RWPE1 (cell line): ENCODE measurements around the gene TRIM46.
"Not testable (repeated sequence)": the region's sequence is repeated elsewhere in the genome, so short reads cannot be mapped to it uniquely, and the experiment has no call there.

Experiments
- CTCF ChIA-PET: fragments of 350-600 bp; sonication (Branson Sonifier 250); formaldehyde crosslinking; extraction: SDS; loops from one replicate; lab custom pipeline; 2021; lab: Yijun Ruan, JAX
- POLR2A ChIA-PET: fragments of 400-600 bp; formaldehyde crosslinking; extraction: SDS; loops from one replicate; lab custom pipeline; 2020; ENCODE audit warnings: antibody characterized with exemption; ENCODE audit not compliant: low non-redundant PET; lab: Yijun Ruan, JAX
- DNase-seq: peaks from one replicate; pipeline ENCODE4 v3.0.0; 2012; ENCODE audit warnings: low spot score
- H3K27ac ChIP-seq: fragments of 450-650 bp; 2 replicates; pipeline ENCODE4 v1.5.1; 2017
- CTCF ChIP-seq: fragments of 450-650 bp; conservative IDR thresholded peaks from 2 replicates; pipeline ENCODE4 v1.5.1; 2017; ENCODE audit warnings: low read depth, mild to moderate bottlenecking

The TRIM46 gene

DNA sequence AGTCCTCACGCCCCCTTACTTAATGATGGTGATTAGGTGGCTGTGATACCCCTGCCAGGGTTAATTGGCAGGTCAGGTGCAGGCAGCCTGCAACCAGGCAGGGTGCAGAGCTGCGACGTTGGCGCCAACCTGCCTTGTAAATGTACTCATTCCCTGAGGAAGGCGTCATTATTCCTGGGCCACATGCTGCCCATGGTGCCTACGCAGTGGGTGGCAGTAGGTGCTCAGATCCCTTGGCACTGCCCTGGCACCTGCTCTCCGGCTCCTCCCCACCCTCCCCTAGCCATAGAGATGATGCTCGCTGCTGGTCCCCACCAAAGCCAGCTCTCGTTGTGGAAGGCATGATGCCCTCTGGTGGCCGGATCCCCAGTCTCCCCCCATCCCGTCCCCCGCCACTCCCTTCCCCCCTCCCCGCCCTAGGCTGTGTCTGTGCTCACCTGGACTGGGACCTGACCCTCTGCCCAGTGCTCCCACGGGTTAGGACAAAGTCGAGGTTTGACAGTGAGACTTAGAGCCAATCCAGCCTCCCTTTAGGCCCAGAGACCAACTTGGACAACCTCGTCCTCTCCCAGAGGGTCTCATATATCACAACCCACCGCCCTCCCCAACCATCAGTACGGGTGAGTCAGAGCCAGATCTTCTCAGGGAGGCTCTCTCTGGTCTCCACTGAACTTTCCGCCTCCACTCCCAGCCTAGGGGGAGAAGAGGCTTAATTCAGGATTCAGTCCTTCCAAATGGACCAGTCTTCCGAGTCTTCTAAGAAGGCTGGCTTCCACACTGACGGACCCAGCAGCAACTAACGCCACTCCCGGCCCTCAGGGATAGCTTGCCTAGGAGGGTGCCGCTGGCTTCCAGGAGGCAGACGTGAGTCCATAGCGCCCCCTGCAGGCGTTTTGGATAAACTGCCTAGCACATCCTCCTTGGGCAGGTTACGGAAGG lies 6.2 kb upstream of the TRIM46 start:
- peak; percentile 80 for TF ChIP-seq CTCF
- ChIA-PET CTCF (interaction anchor here (0.5 to 2.9 kb wide), 27 partner anchors 9 to 187 kb away, joined by 3 to 29 read pairs (median 5); no protein-coding TSS in a partner anchor), POLR2A (no interaction called here)
- peak overlapping the region; percentile 59 for H3K27ac ChIP-seq
- peak; percentile 72 for DNase-seq

- DNase-seq, POLR2A ChIA-PET: not testable (repeated sequence)
- H3K27ac ChIP-seq: peak overlapping the region; percentile 59
- peak; percentile 14; the same call in 1 of the 2 replicates for TF ChIP-seq CTCF
- CTCF ChIA-PET: interaction anchor here (0.6 to 2.9 kb wide), 24 partner anchors 9 to 700 kb away, joined by 3 to 29 read pairs (median 5); no protein-coding TSS in a partner anchor
Observed at GRCh38 chr1:155168105-155168445, 5.6 kb upstream of the TRIM46 start.

DNA sequence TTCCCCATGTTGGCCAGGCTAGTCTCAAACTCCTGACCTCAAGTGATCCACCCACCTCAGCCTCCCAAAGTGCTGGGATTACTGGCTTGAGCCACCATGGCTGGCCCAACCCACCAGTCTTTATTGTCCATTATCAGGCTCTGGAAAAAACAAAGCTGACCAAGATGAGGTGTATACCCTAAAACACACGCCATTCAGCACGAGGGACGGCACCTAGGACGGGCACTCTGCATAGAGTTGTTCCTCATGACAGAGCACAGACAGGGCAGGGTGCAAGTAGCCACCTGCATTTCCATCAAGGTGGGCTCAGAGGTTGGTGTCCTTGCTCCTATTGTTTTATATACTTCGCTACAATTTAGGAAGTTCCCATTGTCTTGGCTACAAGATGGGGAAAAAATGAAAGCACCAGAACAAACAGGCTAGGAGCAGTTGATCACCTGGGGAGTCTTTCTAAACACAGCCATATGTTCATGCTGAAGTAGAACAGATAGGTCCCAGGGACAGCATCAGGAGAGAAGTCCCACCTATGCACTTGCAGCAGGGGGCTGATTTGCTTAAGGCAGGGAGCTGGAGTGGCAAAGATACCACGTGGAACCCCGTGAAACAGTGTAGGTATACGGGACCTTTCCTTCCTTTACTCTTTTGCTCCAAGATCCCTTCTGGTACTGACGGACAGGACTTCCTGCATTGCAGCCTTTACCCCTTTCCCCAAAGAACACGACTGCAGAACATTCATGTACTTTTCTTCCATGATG lies 5.0 kb upstream of the TRIM46 start:
- POLR2A ChIA-PET: no interaction called here
- CTCF ChIA-PET: interaction anchor here (0.6 to 2.9 kb wide), 17 partner anchors 9 to 701 kb away, joined by 3 to 29 read pairs (median 6); no protein-coding TSS in a partner anchor
- no peak overlapping the region for H3K27ac ChIP-seq
- TF ChIP-seq CTCF: no peak
- DNase-seq: no peak

GRCh38 chr1:155169541-155169940 lies 4.1 kb upstream of the TRIM46 start:
- POLR2A ChIA-PET: no interaction called here
- no peak for DNase-seq

GRCh38 chr1:155170101-155170785 lies 3.4 kb upstream of the TRIM46 start:
- no peak for TF ChIP-seq CTCF
- POLR2A ChIA-PET: interaction anchor here (0.6 kb wide), 1 partner anchor 28 kb away, joined by 4 read pairs; no protein-coding TSS in a partner anchor
- no peak for DNase-seq
- CTCF ChIA-PET: interaction anchor here (2.5 to 3.7 kb wide), 2 partner anchors 79 to 85 kb away, joined by 17 to 21 read pairs; no protein-coding TSS in a partner anchor
- H3K27ac ChIP-seq: no peak overlapping the region

More at GRCh38 chr1:155169541-155169940, 4.1 kb upstream of the TRIM46 start:
- CTCF ChIA-PET: interaction anchor here (2.5 to 3.7 kb wide), 2 partner anchors 78 to 84 kb away, joined by 17 to 21 read pairs; no protein-coding TSS in a partner anchor
- H3K27ac ChIP-seq: no peak overlapping the region
- no peak for TF ChIP-seq CTCF
